HepG2 (cell line): ENCODE measurements around the gene ALDH3B2. TPM values are rescaled to one million over a fixed set of nuclear protein-coding genes. Genes with fewer than 3 reads are reported as not detected.

ENCODE experiments used
- ATAD3A ChIP-seq: sonication (generic); formaldehyde crosslinking; IDR thresholded peaks from 2 replicates; pipeline ENCODE4 v1.4.0; 2020; ENCODE audit warnings: missing genetic modification reagents
- BRCA1 ChIP-seq: sonication (generic); formaldehyde crosslinking; IDR thresholded peaks from 2 replicates; pipeline ENCODE4 v1.4.0; 2020; ENCODE audit warnings: missing genetic modification reagents
- DMAP1 ChIP-seq: IDR thresholded peaks from 2 replicates; pipeline ENCODE4 v1.6.1; 2016
- ETV5 ChIP-seq: IDR thresholded peaks from 2 replicates; pipeline ENCODE4 v1.6.1; 2018; ENCODE audit warnings: missing biosample characterization, missing genetic modification reagents, inconsistent platforms, borderline replicate concordance
- MAX ChIP-seq: IDR thresholded peaks from 2 replicates; pipeline ENCODE4 v1.6.1; 2012; ENCODE audit warnings: inconsistent platforms
- MIER3 ChIP-seq: IDR thresholded peaks from 2 replicates; pipeline ENCODE4 v1.6.1; 2016; ENCODE audit warnings: missing compliant biosample characterization, borderline replicate concordance
- NAIF1 ChIP-seq: sonication (generic); formaldehyde crosslinking; IDR thresholded peaks from 2 replicates; pipeline ENCODE4 v1.5.0; 2020; ENCODE audit warnings: mild to moderate bottlenecking, missing genetic modification reagents, borderline replicate concordance
- NR2F2 ChIP-seq: IDR thresholded peaks from 2 replicates; pipeline ENCODE4 v1.6.1; 2012; ENCODE audit warnings: low read depth, inconsistent platforms, borderline replicate concordance
- NR2F6 ChIP-seq, 2 experiments: IDR thresholded peaks; 2 replicates each; pipeline ENCODE4 v1.6.1; 2016; ENCODE audit warnings: antibody characterized with exemption in 1 of 2, mild to moderate bottlenecking in 1 of 2
- SAP130 ChIP-seq: IDR thresholded peaks from 2 replicates; pipeline ENCODE4 v1.6.1; 2016; ENCODE audit warnings: low read depth
- STAT5B ChIP-seq: sonication (generic); formaldehyde crosslinking; IDR thresholded peaks from 2 replicates; pipeline ENCODE4 v1.4.0; 2020; ENCODE audit warnings: missing genetic modification reagents
- TBX2 ChIP-seq: sonication (generic); formaldehyde crosslinking; IDR thresholded peaks from 2 replicates; pipeline ENCODE4 v1.5.0; 2020; ENCODE audit warnings: missing genetic modification reagents, mild to moderate bottlenecking, borderline replicate concordance
- ZBTB10 ChIP-seq: sonication (generic); formaldehyde crosslinking; IDR thresholded peaks from 2 replicates; pipeline ENCODE4 v1.4.0; 2020; ENCODE audit warnings: missing genetic modification reagents, borderline replicate concordance
- ZNF280D ChIP-seq: sonication (generic); formaldehyde crosslinking; IDR thresholded peaks from 2 replicates; pipeline ENCODE4 v1.5.1; 2020; ENCODE audit warnings: mild to moderate bottlenecking, missing genetic modification reagents
- ZNF770 ChIP-seq: sonication (generic); formaldehyde crosslinking; IDR thresholded peaks from 2 replicates; pipeline ENCODE4 v1.5.0; 2020; ENCODE audit warnings: mild to moderate bottlenecking, missing genetic modification reagents
- polyA plus RNA-seq, 8 experiments: library from polyadenylated mRNA; depleted of rRNA in 3 of 8; stranded (reverse) in 7 of 8; unstranded in 1 of 8; fragments of >200 nt; fragmentation: Illumina TruSeq in 4 of 8; extraction: Trizol in 4 of 8; gene quantifications; 2 replicates each; pipeline versions ENCODE4 v1.2.1 to v1.2.3, GENCODE V29; 2011 to 2016; ENCODE audit warnings: low read depth in 4 of 8, missing spikeins in 1 of 8, mixed read lengths in 1 of 8; ENCODE audit not compliant: insufficient read depth in 1 of 8
- total RNA-seq, 5 experiments: library from RNA; depleted of rRNA; stranded (reverse); fragments of >200 nt; fragmentation: Illumina TruSeq; extraction: Trizol; gene quantifications; 2 replicates each; pipeline ENCODE4 v1.2.3, GENCODE V29; 2016; ENCODE audit warnings: low read depth in 1 of 5
- TF ChIP-seq, protein P1 (sequence below): sonication (generic); formaldehyde crosslinking; IDR thresholded peaks from 2 replicates; pipeline ENCODE4 v1.4.0; 2020; ENCODE audit warnings: missing genetic modification reagents, borderline replicate concordance
- TF ChIP-seq, protein P2 (sequence below): sonication (generic); formaldehyde crosslinking; IDR thresholded peaks from 2 replicates; pipeline ENCODE4 v1.8.0; 2022; ENCODE audit warnings: mild to moderate bottlenecking, missing genetic modification reagents, moderate library complexity

Gene ALDH3B2
- total and polyA plus RNA-seq, 2 of the 13 experiments (the other 11 are each of a cell fraction or from before 2014, with no cell fraction given) = not detected

DNA sequence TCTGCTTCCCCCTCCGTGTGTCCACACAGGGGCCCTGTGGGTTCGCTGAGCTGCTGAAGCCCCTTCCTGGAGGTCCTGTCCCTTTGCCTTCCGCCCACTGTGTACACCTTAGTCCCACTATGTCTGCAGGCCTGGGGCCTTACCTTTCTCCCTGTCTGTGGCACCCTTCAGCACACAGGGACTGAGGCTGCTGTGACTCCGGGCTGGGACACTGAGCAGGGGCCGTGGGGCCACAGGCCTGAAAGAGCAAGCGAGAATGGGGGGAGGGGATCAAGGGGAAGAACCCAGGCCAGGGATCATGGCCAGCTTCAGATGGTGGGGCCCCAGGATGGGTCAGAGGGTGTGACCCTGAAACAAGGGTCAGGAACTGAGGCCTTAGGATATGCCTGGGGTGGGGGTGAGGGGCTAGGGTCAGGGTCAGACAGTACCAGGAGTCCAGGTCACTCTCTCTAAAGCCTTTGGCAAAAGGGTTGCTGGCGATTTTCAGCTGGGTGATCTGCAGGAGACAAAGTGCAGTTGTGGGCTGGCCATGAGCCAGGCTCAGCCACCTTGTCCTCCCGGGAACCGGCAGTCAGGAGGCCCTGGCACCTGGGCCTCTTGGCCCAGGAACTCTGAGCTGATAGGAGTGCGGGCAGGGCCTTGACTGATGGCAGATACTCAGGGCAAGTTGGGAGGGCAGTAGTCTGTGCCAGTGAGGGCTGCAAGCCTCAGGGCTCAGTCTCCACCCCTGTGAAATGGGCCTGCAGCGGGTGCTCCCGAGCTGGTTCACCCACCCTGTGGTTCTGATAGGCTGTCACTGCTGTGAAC is 42.0 kb downstream of the ALDH3B2 start (continued):
- TF ChIP-seq MAX (peak; percentile 33; the same call in 1 of the 2 replicates), STAT5B (CRISPR knock-in tag) (peak; percentile 11; the same call in 1 of the 2 replicates), NAIF1 (CRISPR knock-in tag) (no peak), NR2F6 (IDR thresholded peaks at IDR 0.05) (peak; percentile 99), NR2F6 (CRISPR knock-in tag; IDR thresholded peaks at IDR 0.05) (peak; percentile 95), BRCA1 (CRISPR knock-in tag) (no peak), SAP130 (CRISPR knock-in tag) (peak; percentile 24; the same call in 1 of the 2 replicates), TBX2 (CRISPR knock-in tag) (peak; percentile 49; the same call in 1 of the 2 replicates), MIER3 (CRISPR knock-in tag) (peak; percentile 36; the same call in 1 of the 2 replicates), ZNF280D (CRISPR knock-in tag) (peak; percentile 91; the same call in 1 of the 2 replicates), NR2F2 (peak; percentile 99), ETV5 (CRISPR knock-in tag) (peak; percentile 27; the same call in 1 of the 2 replicates), ZBTB10 (CRISPR knock-in tag) (peak; percentile 46; the same call in 1 of the 2 replicates), ZNF770 (CRISPR knock-in tag) (0 out of 2 replicates have a peak, but pooled peaks have one; percentile 11), DMAP1 (CRISPR knock-in tag) (0 out of 2 replicates have a peak, but pooled peaks have one; percentile 26), ATAD3A (CRISPR knock-in tag) (no peak)
- TF ChIP-seq, protein P1, sequence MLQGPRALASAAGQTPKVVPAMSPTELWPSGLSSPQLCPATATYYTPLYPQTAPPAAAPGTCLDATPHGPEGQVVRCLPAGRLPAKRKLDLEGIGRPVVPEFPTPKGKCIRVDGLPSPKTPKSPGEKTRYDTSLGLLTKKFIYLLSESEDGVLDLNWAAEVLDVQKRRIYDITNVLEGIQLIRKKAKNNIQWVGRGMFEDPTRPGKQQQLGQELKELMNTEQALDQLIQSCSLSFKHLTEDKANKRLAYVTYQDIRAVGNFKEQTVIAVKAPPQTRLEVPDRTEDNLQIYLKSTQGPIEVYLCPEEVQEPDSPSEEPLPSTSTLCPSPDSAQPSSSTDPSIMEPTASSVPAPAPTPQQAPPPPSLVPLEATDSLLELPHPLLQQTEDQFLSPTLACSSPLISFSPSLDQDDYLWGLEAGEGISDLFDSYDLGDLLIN (CRISPR knock-in tag) = no peak
- TF ChIP-seq, protein P2, sequence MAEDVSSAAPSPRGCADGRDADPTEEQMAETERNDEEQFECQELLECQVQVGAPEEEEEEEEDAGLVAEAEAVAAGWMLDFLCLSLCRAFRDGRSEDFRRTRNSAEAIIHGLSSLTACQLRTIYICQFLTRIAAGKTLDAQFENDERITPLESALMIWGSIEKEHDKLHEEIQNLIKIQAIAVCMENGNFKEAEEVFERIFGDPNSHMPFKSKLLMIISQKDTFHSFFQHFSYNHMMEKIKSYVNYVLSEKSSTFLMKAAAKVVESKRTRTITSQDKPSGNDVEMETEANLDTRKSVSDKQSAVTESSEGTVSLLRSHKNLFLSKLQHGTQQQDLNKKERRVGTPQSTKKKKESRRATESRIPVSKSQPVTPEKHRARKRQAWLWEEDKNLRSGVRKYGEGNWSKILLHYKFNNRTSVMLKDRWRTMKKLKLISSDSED (CRISPR knock-in tag) = no peak
